NCI-H146 treated with DMSO at 0.1 percent for 48 hours (cell line): Measurements from ENCODE around the gene DYRK2.
"Not testable (repeated sequence)": the region's sequence is repeated elsewhere in the genome, so short reads cannot be mapped to it uniquely, and the experiment has no call there.

Source experiments
- DNase-seq: peaks from one replicate; lab custom pipeline; 2025; ENCODE audit not compliant: unreplicated experiment; lab: John Stamatoyannopoulos, UW

DYRK2 gene

GRCh38 chr12:67669934-67670631 is 21.5 kb downstream of the DYRK2 start:
- no peak for DNase-seq

- DNase-seq, result no peak
Observed at GRCh38 chr12:67671419-67671818, 22.9 kb downstream of the DYRK2 start.

GRCh38 chr12:67671892-67672291 is 23.3 kb downstream of the DYRK2 start:
- DNase-seq, result no peak

GRCh38 chr12:67672507-67672906 is 24.0 kb downstream of the DYRK2 start:
- DNase-seq, result not testable (repeated sequence)

- not testable (repeated sequence) for DNase-seq
Observed at GRCh38 chr12:67673509-67673908, 25.0 kb downstream of the DYRK2 start.

- DNase-seq, result no peak
Observed at GRCh38 chr12:67674417-67674816, 25.9 kb downstream of the DYRK2 start.

GRCh38 chr12:67676624-67677023 is 28.1 kb downstream of the DYRK2 start:
- no peak for DNase-seq

GRCh38 chr12:67677166-67677565 is 28.6 kb downstream of the DYRK2 start:
- DNase-seq, result no peak

- no peak for DNase-seq
Observed at GRCh38 chr12:67681105-67681778, 32.7 kb downstream of the DYRK2 start.

GRCh38 chr12:67681941-67682620 is 33.5 kb downstream of the DYRK2 start:
- no peak for DNase-seq

GRCh38 chr12:67689385-67689784 is 40.8 kb downstream of the DYRK2 start:
- no peak for DNase-seq

- DNase-seq, result no peak
Observed at GRCh38 chr12:67690656-67691055, 42.1 kb downstream of the DYRK2 start.

GRCh38 chr12:67691220-67691619 is 42.7 kb downstream of the DYRK2 start:
- no peak for DNase-seq

GRCh38 chr12:67692135-67692534 is 43.6 kb downstream of the DYRK2 start:
- DNase-seq, result no peak

GRCh38 chr12:67692966-67693365 is 44.4 kb downstream of the DYRK2 start:
- DNase-seq, result no peak

GRCh38 chr12:67693894-67694293 is 45.3 kb downstream of the DYRK2 start:
- DNase-seq, result no peak

- DNase-seq, result no peak
Observed at GRCh38 chr12:67694306-67694900, 45.9 kb downstream of the DYRK2 start.

- DNase-seq, result no peak
Observed at GRCh38 chr12:67695974-67696373, 47.4 kb downstream of the DYRK2 start.

- no peak for DNase-seq
Observed at GRCh38 chr12:67697443-67697842, 48.9 kb downstream of the DYRK2 start.

GRCh38 chr12:67697967-67698366 is 49.4 kb downstream of the DYRK2 start:
- no peak for DNase-seq

- DNase-seq, result no peak
Observed at GRCh38 chr12:67698672-67699581, 50.4 kb downstream of the DYRK2 start.
